ENCODE results near the gene MISP.

Gene MISP

DNA sequence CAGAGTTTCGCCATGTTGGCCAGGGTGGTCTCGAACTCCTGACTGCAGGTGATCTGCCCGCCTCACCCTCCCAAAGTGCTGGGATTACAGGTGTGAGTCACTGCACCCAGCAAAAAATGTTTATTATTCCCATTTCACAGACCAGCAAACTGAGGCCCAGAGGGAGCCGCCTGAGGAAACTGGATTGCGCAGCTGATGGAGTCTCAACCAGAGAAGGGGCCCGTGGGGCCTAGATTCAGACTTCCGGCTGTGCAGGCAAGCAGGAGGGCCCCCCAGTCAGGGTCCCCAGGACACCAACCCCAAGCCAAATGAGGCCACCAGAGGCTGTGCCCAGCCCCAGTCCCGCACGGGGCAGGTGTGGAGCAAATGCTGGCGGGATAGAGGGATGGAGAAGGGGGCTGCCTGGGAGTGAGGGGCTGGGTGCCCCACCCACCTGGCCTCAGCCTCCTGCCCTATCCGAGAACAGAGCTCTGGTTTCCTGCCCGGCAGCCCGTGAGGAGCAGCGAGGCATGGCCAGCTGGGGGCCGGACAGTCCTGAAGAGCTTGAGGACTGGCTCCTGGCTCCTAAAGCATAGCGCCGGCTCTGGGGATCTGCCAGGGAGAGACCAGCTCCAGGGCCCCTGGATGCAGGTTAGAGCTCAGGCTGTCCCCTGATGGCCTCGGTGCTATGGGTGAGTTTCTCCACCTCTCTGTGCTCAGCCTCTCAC is 22.0 kb downstream of the MISP start:
- no peak for DNase-seq (ENCODE audit: low read depth in 2 of 2)

GRCh38 chr19:776549-776948 is 25.6 kb downstream of the MISP start:
- no peak for DNase-seq (ENCODE audit: low read depth in 2 of 2)

DNA sequence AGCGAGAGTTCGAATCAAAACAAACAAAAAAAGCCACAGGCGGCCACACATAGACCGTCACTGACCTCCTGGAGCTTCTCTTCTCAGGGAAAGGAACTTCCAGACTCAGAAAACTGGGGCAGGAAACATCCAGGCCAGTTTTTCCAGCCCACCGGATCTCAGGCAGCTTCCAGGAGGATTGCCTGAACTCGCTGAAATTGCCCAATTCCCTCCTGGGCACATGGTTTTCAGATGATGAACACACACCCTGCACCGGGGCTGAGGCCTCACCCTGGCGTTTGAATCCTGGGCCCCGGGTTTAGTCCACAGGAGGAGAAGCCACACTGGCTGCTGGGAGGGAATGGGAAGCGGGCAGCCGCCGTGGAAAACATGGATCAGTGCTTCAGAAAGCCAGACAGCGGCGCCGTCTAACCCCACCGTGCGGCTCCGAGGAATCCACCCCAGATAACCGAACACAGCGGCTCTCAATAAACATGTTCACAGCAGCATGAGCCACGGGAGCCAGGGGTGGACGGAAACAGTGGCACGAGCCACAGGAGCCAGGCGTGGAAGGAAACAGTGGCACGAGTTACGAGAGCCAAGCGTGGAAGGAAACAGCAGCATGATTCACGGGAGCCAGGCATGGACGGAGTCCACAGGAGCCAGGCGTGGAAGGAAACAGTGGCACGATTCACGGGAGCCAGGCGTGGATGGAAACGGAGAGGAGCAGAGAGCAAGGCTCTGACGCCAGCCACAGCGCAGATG is 28.2 kb downstream of the MISP start:
- no peak for DNase-seq (ENCODE audit: low read depth in 2 of 2)

GRCh38 chr19:780935-781334 is 30.0 kb downstream of the MISP start:
- no peak for DNase-seq (ENCODE audit: low read depth in 2 of 2)

DNA sequence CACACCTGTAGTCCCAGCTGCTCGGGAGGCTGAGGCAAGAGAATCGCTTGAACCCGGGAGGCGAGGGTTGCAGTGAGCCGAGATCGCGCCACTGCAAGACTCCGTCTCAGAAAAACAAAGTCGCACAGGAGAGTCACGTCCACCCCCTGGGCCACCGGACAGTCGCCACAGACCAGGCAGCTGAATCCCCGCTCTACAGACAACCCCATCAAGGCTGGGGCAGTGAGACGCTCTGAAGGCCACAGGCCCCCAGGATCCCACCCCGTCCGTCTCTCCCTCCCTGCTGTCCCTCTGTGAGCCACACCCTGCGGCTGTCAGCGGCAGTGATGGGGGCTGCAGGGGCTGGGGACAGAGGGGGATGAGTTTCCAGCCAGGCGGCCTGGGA is 30.9 kb downstream of the MISP start:
- no peak for DNase-seq (ENCODE audit: low read depth in 2 of 2)

- no peak for DNase-seq (ENCODE audit: low read depth in 2 of 2)
Measured at GRCh38 chr19:782185-782877, 31.4 kb downstream of the MISP start.

DNA sequence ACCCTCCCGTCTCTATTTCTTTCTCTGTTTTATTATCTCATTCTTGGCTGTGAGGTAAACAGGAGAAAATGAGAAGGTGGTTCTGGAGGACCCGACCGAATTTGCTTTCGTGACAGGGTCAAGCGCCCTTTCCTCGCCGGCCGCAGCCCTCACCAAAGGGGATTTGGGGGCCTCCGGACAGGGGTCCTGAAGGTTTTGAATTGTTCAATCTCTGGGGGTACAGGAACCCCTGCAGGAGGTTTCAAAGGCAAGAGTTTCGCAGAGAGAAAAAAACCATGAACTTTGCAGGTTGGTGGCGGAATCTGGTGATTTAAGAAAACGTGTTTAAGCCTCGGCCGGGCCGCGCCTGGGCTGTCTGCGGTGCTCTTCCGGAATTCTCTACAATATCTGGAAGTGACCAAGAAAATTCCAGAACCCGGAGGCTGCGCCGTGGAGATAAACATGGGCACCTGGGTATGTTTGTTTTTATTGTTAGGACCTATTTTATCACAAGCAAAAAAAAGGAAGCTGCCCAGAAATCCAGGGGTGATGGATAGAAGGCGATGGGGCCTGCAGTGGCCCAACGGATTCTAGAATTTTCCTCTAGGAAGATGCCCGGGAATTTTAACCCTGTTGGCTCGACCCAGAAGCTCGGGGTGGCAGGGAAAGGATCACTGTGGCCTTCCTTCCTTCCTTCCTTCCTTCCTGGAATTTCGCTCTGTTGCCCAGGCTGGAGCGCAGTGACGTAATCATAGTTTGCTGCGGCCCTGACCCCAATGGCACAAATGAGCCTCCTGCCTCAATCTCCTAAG is 32.2 kb downstream of the MISP start:
- DNase-seq (ENCODE audit: low read depth in 2 of 2), result no peak

GRCh38 chr19:784541-784940 is 33.6 kb downstream of the MISP start:
- no peak for DNase-seq (ENCODE audit: low read depth in 2 of 2)

DNA sequence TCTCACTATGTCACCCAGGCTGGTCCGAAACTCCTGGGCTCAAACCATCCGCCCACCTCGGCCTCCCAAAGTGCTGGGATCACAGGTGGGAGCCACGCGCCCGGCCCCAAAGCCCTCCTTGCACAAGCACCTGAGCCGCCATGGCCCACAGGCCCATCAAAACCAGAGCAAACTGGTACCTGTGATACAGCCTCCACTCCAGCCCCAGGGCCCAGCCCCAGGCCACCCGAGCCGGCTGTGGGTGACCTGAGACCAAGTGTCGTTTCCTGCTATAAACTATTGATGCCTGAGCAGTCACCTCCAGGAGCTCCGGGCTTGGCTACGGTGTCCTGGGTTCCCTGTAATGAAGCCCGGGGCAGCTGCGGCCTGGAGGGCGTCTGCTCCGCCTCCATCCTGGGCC is 36.6 kb downstream of the MISP start:
- no peak for DNase-seq (ENCODE audit: low read depth in 2 of 2)

- DNase-seq (ENCODE audit: low read depth in 2 of 2), result no peak
Measured at GRCh38 chr19:788686-788982, 37.7 kb downstream of the MISP start.

GRCh38 chr19:788983-789700 is 38.2 kb downstream of the MISP start:
- DNase-seq (ENCODE audit: low read depth in 2 of 2), result no peak

DNA sequence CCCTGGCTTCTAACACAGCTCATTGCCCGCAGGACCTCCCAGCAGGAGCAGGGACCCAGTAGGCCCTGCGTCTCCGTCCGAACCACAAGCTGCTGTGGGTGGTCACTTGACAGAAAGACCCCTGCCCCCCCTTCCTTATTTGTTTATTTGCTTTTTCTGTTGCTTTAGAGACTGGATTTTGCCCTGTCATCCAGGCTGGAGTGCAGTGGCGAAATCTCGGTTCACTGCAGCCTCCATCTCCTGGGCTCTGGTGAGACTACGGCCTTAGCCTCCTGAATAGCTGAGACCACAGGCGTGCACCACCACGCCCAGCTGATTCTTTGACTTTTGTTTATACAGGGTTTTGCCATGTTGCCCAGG is 38.8 kb downstream of the MISP start:
- DNase-seq (ENCODE audit: low read depth in 2 of 2), result no peak

DNA sequence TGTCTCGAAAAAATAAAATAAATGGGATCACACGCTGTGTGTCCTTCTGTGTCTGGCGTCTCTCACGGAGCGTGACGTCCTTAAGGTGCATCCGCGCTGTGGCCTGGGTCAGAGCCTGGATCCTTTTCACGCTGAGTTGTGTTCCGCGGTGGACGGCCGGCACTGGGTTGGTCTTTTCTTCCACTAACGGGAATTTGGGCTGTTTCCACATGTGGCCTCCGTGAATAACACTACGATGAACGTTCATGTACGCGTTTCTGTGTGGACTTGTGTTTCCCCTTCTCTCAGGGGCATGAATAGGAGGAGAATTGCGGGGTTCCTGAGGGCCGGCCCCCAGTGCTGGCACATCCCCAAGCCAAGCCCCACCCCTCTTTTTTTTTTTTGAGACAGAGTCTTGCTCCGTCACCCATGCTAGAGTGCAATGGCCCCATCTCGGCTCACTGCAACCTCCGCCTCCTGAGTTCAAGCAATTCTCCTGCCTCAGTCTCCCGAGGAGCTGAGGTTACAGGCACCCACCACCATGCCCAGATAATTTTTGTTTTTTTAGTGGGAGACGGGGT is 40.2 kb downstream of the MISP start:
- no peak for DNase-seq (ENCODE audit: low read depth in 2 of 2)

GRCh38 chr19:791567-792305 is 40.8 kb downstream of the MISP start:
- DNase-seq (ENCODE audit: low read depth in 2 of 2), result no peak

DNA sequence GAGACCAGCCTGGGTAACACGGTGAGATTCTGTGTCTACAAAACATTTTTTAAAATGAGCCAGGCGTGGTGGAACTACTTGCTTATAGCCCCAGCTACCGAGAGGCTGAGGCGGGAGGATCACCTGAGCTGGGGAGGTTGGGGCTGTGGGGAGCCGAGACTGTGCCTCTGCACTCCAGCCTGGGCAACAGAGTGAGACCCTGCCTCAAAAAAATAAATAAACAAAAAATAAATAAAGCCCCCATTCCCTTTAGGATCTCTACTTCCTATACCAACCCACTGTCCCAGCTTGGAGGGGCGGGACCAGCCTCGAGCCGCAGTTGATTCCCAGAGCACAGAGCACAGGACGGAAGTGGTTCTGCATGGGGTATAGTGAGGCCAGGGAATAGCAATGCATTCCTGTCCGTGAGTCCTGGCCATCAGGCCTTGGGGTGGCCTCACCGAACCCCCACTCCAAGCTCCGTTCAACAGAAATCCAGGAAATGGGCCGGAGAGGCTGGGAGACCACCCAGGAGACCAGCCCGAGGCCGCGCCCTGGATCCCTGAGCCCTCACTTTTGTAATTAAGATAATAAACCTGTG is 41.5 kb downstream of the MISP start:
- DNase-seq (ENCODE audit: low read depth in 2 of 2), result no peak

GRCh38 chr19:793806-794205 is 42.9 kb downstream of the MISP start:
- DNase-seq (ENCODE audit: low read depth in 2 of 2), result no peak

DNA sequence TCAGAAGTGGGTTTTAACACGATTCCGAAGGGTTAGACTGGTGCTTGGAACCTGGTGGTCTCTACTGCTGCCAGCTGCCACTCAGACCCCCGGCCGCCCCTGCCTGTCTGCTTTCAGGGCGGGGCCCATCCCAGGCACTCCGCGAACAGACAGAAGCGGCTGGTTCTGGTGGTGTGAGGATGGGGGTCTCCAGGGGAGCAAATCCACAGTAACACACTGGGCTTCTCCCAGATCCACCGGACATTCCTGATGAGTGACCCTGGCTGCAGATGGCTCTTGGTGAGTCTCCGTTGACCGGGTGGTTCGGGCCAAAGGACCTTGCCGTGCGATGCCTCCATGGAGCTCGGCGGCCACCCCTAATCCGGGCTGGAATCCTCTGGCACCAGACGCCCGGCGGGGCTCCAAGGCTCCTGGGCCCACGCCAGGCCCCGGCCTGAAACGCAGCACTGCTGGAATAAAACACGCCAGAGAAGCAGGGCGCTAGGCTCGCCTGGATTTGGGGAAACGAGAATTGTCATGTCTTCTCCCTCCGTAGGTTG is 44.2 kb downstream of the MISP start:
- no peak for DNase-seq (ENCODE audit: low read depth in 2 of 2)

- DNase-seq (ENCODE audit: low read depth in 2 of 2), result no peak
Measured at GRCh38 chr19:795691-796581, 45.0 kb downstream of the MISP start.

All from activated CD8-positive, alpha-beta memory T cell treated with anti-CD3 and anti-CD28 coated beads for 4 hours (primary cell).